ENCODE data around the gene DYRK2. TPM values are rescaled to one million over a fixed set of nuclear protein-coding genes. Genes with fewer than 3 reads are reported as not detected.
"Not testable (repeated sequence)": the region's sequence is repeated elsewhere in the genome, so short reads cannot be mapped to it uniquely, and the experiment has no call there.

The DYRK2 gene
- total RNA-seq, 2 experiments from 2014 or later = 28.8 to 33.7 TPM

- intact Hi-C loops (cut with micrococcal nuclease) = no loop called here
- H3K27me3 Mint-ChIP-seq = no peaks in the 10 kb centered on the region
- H3K9me3 Mint-ChIP-seq = peaks cover 22% of the 10 kb centered on the region
- no peak for TF ChIP-seq CTCF (IDR thresholded peaks at IDR 0.05)
- ATAC-seq = no peak
- H3K4me1 Mint-ChIP-seq (ENCODE audit: low read depth) = peaks cover 33% of the 10 kb centered on the region
- ChIA-PET POLR2A (interaction anchor here (0.8 kb wide), 1 partner anchor 17 kb away, joined by 3 read pairs; no protein-coding TSS in a partner anchor), CTCF (no interaction called here)
- H3K4me3 Mint-ChIP-seq = no peak overlapping the region
- peaks cover 44% of the 10 kb centered on the region for H3K36me3 Mint-ChIP-seq (ENCODE audit: low read depth)
- DNase-seq = no peak
- H3K27ac Mint-ChIP-seq = no peak overlapping the region
Measured at GRCh38 chr12:67671892-67672291, 23.3 kb downstream of the DYRK2 start.

- Mint-ChIP-seq H3K4me1 (ENCODE audit: low read depth) (peaks cover 31% of the 10 kb centered on the region), H3K36me3 (ENCODE audit: low read depth) (peaks cover 38% of the 10 kb centered on the region), H3K9me3 (peaks cover 22% of the 10 kb centered on the region)
- intact Hi-C loops (cut with micrococcal nuclease); ATAC-seq; POLR2A ChIA-PET; DNase-seq; H3K4me3 Mint-ChIP-seq; CTCF ChIA-PET; H3K27ac Mint-ChIP-seq; H3K27me3 Mint-ChIP-seq: not testable (repeated sequence)
Measured at GRCh38 chr12:67672507-67672906, 24.0 kb downstream of the DYRK2 start.

- Mint-ChIP-seq H3K4me1 (ENCODE audit: low read depth) (peaks cover 33% of the 10 kb centered on the region), H3K9me3 (peaks cover 22% of the 10 kb centered on the region), H3K36me3 (ENCODE audit: low read depth) (peaks cover 39% of the 10 kb centered on the region)
- ATAC-seq; intact Hi-C loops (cut with micrococcal nuclease); H3K27ac Mint-ChIP-seq; H3K4me3 Mint-ChIP-seq; H3K27me3 Mint-ChIP-seq; DNase-seq; POLR2A ChIA-PET; CTCF ChIA-PET: not testable (repeated sequence)
Measured at GRCh38 chr12:67673509-67673908, 25.0 kb downstream of the DYRK2 start.

GRCh38 chr12:67674417-67674816 lies 25.9 kb downstream of the DYRK2 start:
- ChIA-PET CTCF (interaction anchor here (1.3 kb wide), 1 partner anchor 10 kb away, joined by 5 read pairs; no protein-coding TSS in a partner anchor), POLR2A (no interaction called here)
- Mint-ChIP-seq H3K9me3 (peaks cover 22% of the 10 kb centered on the region), H3K36me3 (ENCODE audit: low read depth) (peaks cover 42% of the 10 kb centered on the region), H3K4me3 (no peak overlapping the region), H3K27ac (no peak overlapping the region), H3K27me3 (no peaks in the 10 kb centered on the region), H3K4me1 (ENCODE audit: low read depth) (peaks cover 32% of the 10 kb centered on the region)
- TF ChIP-seq CTCF (IDR thresholded peaks at IDR 0.05) = no peak
- intact Hi-C loops (cut with micrococcal nuclease) = no loop called here
- ATAC-seq = no peak
- no peak for DNase-seq

- POLR2A ChIA-PET = interaction anchor here (0.5 kb wide), 1 partner anchor 451 kb away, joined by 3 read pairs; no protein-coding TSS in a partner anchor
Measured at GRCh38 chr12:67676624-67677023, 28.1 kb downstream of the DYRK2 start.

More at GRCh38 chr12:67676624-67677023, 28.1 kb downstream of the DYRK2 start:
- CTCF ChIA-PET = interaction anchor here (0.7 to 1.3 kb wide), 2 partner anchors 266 to 322 kb away, joined by 3 read pairs; no protein-coding TSS in a partner anchor
- H3K36me3 Mint-ChIP-seq (ENCODE audit: low read depth) = peaks cover 37% of the 10 kb centered on the region
- H3K27me3 Mint-ChIP-seq = no peaks in the 10 kb centered on the region
- H3K4me3 Mint-ChIP-seq = no peak overlapping the region
- TF ChIP-seq CTCF (IDR thresholded peaks at IDR 0.05) = no peak
- DNase-seq (no peak), ATAC-seq (no peak)
- intact Hi-C loops (cut with micrococcal nuclease) = no loop called here
- no peak overlapping the region for H3K27ac Mint-ChIP-seq
- peaks cover 24% of the 10 kb centered on the region for H3K4me1 Mint-ChIP-seq (ENCODE audit: low read depth)
- H3K9me3 Mint-ChIP-seq = peaks cover 22% of the 10 kb centered on the region
